NCI-H1436 (cell line): ENCODE data around the gene PPP4R3B.

Experiments used
- DNase-seq: peaks from one replicate; lab custom pipeline; 2025; lab: John Stamatoyannopoulos, UW

The PPP4R3B gene

DNA sequence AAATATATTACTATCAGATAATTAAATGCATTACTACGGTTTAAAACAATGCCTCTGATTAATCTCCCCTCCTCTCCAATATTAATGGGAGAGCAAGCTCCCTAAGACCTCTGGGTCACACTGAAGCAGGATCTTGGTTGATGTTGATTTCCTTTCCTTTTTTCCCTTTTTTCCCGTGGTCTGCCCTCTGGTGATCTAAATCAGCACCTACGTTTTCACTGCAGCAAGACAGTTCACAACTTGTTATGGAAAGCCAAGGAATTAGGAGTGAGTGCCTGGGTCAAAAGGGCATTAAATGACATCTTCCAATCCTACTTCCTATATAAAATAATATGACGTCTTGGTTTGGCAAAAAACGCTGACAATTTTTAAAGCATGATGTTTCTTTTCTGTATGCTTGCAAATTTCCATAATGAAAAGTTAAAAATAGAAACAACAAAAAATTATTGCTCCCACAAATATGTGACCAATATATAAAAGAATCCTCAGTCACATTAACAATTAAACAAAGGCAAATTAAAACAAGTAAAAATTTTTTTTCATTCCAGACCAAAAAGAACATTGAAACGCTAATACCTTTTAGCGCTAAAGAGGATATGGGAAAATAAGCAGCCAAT is 105.8 kb downstream of the PPP4R3B start:
- DNase-seq = peak; percentile 5

- DNase-seq = no peak
Observed at GRCh38 chr2:55502590-55503141, 114.8 kb downstream of the PPP4R3B start.

- no peak for DNase-seq
Observed at GRCh38 chr2:55500025-55500424, 117.4 kb downstream of the PPP4R3B start.

- no peak for DNase-seq
Observed at GRCh38 chr2:55498582-55498981, 118.8 kb downstream of the PPP4R3B start.
